HG03103 (cell line): ENCODE results near the gene MXI1.
"Not testable (repeated sequence)": the region's sequence is repeated elsewhere in the genome, so short reads cannot be mapped to it uniquely, and the experiment has no call there.

Source experiments
- ATAC-seq: cut with Tn5 transposase; IDR thresholded peaks from one replicate; pipeline ENCODE4 v1.9.1; 2021; ENCODE audit warnings: low read depth; ENCODE audit not compliant: unreplicated experiment

Gene MXI1

GRCh38 chr10:110179220-110179619 lies 28.2 kb upstream of the MXI1 start:
- ATAC-seq, result no peak

DNA sequence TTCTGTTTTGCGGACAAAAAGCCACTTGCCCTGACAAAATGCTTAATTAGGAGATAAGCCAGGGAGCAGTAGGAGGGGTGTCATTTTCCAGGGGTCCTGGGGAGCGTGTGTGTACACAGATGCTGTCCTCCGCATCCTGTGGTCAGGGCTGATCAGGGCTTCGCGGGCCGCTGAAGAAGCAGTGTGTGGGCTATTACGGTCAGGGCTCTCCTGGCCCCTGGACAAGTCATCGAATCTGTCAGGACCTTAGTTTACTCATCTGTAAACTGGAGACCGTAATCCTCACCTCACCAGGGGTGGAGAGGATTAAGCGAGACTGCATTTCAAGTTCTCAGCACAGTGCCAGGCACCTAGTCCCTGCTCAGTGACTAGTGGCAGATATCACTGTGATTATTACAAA lies 26.0 kb upstream of the MXI1 start:
- ATAC-seq, result no peak

GRCh38 chr10:110181911-110182310 lies 25.5 kb upstream of the MXI1 start:
- ATAC-seq, result no peak

GRCh38 chr10:110184398-110184797 lies 23.0 kb upstream of the MXI1 start:
- ATAC-seq, result no peak

GRCh38 chr10:110185646-110186182 lies 21.7 kb upstream of the MXI1 start:
- ATAC-seq, result not testable (repeated sequence)

- no peak for ATAC-seq
These were observed 17.2 kb upstream of the MXI1 start for GRCh38 chr10:110190170-110190569.

DNA sequence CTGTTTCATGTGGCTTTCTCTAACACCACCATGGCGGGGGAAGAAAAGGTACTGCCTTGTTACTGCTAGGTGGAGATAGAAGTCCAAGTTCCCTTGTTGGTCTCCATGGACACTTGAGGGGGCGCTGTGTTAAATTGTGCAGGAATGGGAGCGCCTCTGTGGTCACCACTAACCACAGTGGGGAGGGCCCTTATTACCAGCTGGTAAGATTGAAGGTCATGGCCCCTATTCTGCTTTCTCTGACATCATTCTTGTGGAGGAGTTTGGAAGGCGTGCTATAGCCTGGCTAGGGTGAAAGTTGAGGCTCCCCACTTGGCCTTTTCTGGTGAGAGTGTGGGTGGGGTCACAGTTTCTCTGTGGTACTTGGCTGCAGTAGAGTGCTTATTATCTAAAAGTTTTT lies 14.9 kb upstream of the MXI1 start:
- no peak for ATAC-seq

DNA sequence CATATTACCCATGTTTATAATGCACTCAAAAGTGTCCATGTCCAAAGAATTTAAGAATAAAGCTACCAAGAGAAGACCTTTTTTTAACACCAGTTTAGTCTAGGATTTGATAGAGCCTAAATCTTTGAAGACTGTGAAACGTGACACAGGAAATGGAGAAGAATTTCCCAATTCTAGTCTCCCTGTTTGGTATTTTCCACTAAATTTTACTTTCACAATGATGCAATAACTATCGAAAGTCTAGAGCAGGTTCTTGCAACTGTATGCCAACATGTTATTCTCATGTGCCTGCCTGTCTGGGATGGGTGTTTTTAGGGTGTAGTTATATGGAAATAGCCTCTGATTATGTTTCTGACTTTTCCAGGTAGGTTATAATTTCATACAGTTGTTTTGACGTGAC lies 6.9 kb upstream of the MXI1 start:
- no peak for ATAC-seq

- ATAC-seq, result not testable (repeated sequence)
These were observed 6.4 kb upstream of the MXI1 start for GRCh38 chr10:110201046-110201445.

DNA sequence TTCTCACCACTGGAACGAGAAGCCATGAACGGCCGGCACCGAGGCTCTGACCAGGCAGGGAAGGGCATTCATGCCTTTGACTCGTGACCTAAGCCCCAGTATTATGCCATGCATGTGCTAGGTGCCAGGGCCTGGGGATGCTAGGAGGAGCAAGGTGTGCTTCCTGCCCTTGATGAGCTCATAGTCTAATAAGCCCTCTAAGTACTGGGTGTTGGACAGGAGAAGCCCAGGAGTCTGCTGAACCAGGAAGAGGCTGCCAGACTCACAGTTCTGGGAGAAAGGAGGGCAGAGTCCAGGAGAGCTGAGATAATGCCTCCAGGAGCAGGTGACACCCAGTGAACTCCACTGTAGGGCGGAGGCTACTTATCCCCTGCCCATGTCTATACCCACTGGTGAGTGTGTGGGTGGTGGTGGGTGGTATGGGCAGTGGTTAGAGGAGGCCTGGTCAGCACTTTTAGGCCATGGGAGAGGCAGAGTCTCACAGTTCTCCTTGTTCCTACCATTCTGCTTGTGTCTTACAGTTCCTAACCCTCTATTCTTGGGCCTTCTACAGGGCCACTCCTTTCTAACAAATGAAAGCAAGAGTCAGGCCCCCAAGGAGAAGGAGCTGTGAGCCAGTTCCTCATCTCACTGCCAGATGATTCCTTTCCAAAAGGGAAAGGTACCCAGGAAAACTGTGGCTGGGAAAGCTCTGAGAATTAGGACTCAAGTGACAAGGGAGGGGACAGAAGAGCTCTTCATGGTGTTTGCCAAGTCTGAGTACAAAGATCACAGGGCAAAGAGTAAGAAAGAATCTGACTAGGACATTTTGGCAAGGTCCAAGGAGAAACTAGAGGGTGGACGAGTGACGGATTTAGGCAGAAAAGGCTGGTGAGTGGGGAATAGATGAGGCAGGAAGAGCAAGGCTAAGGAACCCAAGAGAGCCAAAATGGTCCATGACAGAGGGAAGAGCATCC lies 3.6 kb upstream of the MXI1 start:
- no peak for ATAC-seq

- no peak for ATAC-seq
These were observed 2.2 kb upstream of the MXI1 start for GRCh38 chr10:110205051-110205675.

DNA sequence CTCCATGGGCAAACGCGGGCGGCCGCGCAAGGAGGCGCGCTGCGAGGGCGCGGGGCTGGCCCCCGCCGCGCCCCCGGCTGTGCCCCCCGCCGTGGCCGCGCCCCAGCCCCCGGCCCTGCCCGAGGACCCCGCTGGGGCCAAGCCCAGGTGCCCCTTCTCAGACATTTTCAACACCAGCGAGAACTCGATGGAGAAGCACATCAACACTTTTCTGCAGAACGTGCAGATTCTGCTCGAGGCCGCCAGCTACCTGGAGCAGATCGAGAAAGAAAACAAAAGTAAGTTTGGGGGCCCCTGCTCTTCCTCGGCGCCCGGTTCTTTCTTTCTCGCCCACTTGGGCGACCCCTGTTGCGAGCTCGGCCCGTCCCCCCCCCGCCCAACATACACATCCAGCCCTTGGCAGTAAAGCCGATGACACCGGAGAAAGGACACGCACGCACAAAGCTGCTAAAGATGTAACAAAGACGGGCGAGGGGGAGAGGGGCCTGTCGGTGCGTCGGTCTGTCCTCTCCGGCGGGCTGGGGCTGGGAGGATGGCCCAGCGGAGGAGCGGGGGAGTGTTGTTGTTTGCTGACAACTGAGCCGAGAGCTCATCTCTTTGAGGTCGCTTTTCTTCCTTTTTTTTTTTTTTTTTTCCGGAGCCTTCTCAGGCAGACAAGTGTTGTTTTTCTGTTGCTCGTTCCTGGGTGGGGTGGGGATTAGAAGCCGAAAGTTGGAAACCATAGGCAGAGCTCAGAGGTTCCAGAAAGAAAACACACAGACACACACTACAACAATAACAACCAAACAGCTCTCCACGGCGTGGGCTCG lies 604 bp downstream of the MXI1 start:
- no peak for ATAC-seq

DNA sequence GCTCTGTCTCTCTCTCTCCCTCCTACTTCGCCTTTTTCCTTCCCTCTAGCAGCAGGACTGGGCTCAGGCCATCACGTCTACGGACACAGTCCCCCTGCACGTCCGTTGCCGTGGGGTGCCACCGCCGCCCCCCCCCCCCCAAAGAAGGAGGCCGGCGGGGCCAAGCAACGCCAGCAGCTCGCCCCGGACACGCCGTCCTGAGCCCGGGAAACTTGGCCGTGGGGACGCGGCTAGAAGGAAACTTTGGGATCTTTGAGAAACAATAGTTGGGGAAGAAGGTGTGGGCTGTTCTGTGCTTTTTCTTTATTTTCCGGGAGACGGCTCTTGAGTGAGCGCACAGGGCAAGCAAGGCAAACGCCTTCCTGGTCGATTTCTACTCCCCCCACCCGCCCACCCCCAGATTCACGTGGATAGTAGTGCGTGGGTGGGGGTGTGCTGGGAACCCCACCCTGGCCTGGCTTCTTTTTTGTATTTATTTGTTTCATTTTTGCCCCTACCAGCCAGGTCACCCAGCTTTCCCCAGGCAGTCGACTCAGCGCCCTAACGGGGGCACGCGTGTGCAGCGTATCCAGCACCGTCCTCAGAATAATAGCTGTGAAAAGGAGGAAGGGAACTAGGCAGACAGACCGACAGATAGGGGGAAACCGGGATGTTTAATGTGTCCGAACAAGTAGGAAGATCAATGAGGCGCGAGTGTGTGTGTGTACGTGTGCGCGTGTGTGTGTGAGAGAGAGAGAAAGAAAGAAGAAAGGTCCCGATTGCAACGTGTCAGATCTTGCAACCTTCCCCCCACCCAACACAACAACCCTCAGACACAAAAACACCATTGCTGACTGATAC lies 1.4 kb downstream of the MXI1 start:
- no peak for ATAC-seq

DNA sequence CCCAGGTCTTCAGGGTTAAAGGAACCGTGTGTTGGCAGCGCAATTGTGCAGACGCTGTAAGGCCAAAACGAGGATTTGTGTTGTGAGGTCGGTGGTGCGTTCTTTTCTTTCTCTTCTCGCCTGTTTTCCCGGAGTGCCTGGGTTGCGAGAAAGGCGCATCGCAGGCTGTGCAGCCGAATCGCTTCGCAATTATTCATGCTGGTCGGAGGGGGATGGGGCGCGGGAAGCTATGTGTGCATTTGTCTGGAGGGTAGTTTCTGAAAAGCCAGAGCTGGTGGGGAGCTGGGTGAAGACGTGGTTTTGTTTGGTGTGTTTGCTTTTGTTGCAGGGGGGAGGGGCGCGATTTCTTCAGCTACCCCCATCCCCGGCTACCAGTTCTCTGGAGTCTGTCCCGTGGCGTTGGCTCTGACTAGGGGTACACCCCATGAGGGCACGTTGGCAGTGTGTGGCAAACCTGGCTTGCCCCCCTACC lies 2.1 kb downstream of the MXI1 start:
- ATAC-seq, result no peak

- ATAC-seq, result no peak
These were observed 2.7 kb downstream of the MXI1 start for GRCh38 chr10:110209926-110210673.

- peak; percentile 55 for ATAC-seq
These were observed 3.5 kb downstream of the MXI1 start for GRCh38 chr10:110210674-110211464.

DNA sequence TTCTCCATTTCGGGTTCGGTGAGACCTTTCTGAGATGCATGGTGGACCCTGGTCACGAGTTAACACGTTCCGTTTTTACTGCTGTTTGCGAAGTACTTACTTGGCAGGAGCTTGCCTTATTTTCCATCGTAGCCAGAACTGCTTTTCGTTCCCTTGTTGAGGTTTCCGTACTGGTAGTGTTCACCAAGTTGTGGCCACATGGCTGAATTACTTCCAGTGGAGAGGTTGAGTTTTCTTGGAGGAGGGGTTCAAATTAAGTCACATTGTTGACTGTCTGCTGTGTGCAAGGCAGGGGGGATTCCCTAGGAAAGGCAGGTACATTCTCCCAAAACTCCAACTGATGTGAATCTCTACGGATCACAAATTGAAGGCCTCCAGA lies 4.0 kb downstream of the MXI1 start:
- no peak for ATAC-seq
